CMK (cell line): ENCODE measurements around the gene ENO4.

Experiments
- DNase-seq: peaks from one replicate; pipeline ENCODE4 v3.0.0-alpha.2; 2010; ENCODE audit warnings: low read depth

Gene ENO4, protein sequence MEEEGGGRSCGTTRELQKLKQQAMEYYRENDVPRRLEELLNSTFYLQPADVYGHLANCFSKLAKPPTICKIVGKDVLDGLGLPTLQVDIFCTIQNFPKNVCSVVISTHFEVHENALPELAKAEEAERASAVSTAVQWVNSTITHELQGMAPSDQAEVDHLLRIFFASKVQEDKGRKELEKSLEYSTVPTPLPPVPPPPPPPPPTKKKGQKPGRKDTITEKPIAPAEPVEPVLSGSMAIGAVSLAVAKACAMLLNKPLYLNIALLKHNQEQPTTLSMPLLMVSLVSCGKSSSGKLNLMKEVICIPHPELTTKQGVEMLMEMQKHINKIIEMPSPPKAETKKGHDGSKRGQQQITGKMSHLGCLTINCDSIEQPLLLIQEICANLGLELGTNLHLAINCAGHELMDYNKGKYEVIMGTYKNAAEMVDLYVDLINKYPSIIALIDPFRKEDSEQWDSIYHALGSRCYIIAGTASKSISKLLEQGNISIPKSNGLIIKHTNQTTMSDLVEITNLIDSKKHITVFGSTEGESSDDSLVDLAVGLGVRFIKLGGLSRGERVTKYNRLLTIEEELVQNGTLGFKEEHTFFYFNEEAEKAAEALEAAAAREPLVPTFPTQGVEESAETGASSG

DNA sequence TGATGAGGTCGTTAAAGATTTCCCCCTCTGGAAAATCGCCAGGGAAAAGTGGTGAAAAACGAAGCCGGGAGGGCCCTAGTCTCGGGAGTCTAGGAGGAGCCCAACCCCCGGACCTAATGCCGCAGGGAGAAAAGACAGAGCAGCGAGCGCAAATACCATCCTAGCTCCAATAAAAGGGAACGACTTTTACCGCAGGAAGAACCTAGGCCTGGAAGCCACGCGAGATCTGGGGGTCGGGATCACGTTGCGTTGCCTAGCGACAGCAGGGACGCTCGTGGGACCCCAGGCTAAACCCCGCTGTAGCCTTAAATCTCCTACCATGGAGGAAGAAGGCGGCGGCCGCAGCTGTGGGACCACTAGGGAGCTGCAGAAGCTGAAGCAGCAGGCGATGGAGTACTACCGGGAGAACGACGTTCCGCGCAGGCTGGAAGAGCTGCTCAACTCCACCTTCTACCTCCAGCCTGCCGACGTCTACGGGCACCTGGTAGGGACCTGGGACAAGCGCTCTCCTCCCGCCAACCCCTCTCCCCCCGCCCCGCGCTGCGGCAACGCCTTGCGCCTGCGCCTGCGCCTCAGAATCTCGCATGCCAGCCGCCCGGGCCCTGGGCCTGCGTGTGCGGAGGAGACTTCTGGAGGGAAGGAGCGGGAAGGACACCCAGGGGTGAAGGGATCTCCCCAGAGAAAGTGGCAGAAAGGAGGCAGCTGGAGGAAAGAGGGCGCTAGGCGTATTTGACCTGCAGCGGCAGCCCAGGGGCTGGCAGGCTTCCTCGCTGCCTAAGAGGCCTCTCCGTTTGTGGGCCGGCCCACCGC, at the start of gene ENO4:
Gene ENO4 (plus strand): TSS at position 252 of the 810 bp plus-strand sequence. CDS start 68 bp downstream, at position 320.
- no peak for DNase-seq

- DNase-seq: no peak
Observed at GRCh38 chr10:116800286-116800929, 48.9 kb upstream of the ENO4 start.

GRCh38 chr10:116801658-116802057, 47.6 kb upstream of the ENO4 start:
- no peak for DNase-seq

- DNase-seq: no peak
Observed at GRCh38 chr10:116802474-116802873, 46.8 kb upstream of the ENO4 start.

- no peak for DNase-seq
Observed at GRCh38 chr10:116802876-116803275, 46.4 kb upstream of the ENO4 start.

- DNase-seq: no peak
Observed at GRCh38 chr10:116803451-116804249, 45.6 kb upstream of the ENO4 start.

DNA sequence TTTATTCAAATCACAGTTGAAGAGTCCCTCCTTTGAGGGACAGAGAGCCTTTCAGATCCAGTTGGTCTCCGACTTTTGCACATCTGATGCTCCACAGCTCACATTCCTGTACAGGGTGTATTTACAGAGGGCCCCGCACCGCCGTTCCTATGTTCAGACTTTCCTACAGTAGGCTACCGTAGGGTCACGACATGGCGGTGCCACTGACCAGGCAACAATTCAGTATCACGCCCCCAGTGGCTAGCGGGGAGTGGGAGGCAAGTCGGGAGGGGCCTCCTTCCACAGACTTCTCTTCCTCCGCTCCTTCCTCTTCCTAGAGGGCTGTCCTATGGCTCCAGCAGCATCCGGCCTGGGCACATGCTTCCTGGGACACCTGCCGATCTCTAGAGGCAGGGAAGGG, 40.6 kb upstream of the ENO4 start:
- no peak for DNase-seq

- DNase-seq: no peak
Observed at GRCh38 chr10:116809483-116810119, 39.7 kb upstream of the ENO4 start.

DNA sequence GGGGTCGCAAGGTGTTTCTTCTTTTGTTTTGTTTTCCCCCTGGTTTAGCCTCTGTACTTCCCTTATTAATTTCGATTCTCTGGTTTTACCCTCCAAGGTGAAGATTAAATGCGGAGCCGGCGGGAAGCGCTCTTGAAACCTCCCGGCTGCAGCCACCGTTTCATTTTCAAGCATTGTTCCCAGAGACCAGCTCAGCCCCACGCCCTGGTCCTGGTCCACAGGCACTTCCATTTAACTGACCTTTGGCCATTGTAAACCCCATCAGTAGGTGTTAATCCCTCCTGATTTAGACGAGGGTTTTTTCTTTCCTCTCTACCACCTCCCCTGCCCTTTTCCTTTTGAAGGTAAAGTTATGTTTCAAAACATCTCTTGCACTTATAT, 39.2 kb upstream of the ENO4 start:
- DNase-seq: no peak

GRCh38 chr10:116810895-116811294, 38.4 kb upstream of the ENO4 start:
- no peak for DNase-seq

- no peak for DNase-seq
Observed at GRCh38 chr10:116811691-116812090, 37.6 kb upstream of the ENO4 start.

GRCh38 chr10:116815641-116816415, 33.5 kb upstream of the ENO4 start:
- DNase-seq: no peak

DNA sequence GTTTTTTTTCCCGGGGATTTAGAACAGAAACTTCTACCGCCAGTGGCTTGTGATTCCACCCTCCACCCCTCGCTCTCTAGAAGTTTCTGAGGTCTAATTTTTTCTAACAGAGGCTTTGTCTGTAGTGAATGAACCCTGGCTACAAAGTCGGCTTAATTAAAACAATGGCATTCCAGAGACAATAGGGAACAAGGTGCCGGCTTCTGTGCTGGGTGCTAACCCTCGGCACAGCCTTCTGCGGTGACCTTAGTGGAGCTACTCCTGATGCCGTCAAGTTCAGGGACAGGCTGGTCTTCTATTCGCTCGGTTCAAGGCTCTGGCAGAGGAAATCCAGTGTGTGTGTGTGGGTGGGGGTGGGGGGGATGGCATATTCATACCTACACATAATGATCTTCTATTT, 32.1 kb upstream of the ENO4 start:
- no peak for DNase-seq

DNA sequence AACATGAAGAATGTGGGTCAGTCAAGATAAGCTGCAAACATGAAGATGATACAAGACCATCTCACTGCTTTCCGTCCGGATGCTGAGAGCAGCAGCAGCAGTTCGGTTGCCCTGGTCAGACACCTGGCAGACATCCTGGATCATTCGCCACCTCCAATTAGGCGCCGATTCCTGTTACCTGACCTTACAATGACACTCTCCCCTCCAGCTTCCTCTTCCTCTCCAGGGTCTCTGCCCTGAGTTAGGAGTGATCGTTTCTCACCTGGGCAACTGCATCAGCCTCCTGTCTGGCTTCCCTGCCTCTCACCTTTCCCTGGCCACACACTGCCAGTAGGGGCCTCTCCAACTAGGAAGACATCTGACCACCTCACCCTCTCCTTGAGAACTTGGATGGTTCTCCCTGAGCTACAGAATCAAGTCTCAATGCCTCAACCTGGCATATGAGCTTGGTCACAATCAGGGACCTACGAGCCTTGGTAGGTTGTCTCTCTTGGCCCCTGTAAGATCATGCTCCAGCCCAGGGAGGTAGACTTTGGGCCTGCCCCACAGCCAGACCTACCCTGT, 31.4 kb upstream of the ENO4 start:
- no peak for DNase-seq

GRCh38 chr10:116819999-116820677, 29.2 kb upstream of the ENO4 start:
- DNase-seq: no peak

DNA sequence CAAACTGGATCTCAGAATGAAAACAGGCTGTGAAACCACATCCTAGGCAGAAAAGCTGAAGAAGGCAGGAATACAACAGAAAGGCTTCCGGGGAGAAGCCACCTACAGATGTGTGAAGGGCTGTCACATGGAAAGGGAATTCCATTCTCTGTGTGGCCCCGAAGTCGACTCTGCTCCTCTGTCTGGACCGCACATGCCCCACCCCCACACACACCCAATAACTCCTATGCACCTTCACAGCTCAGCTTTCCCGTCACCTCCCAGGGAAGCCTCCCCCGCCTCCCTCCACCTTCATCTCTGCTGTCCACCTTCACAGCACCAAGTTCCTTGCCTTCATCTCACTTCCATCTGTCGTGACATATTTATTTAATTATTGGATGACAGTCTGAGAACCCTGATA, 23.4 kb upstream of the ENO4 start:
- no peak for DNase-seq

GRCh38 chr10:116826803-116827202, 22.5 kb upstream of the ENO4 start:
- no peak for DNase-seq

- no peak for DNase-seq
Observed at GRCh38 chr10:116827214-116827671, 22.1 kb upstream of the ENO4 start.

DNA sequence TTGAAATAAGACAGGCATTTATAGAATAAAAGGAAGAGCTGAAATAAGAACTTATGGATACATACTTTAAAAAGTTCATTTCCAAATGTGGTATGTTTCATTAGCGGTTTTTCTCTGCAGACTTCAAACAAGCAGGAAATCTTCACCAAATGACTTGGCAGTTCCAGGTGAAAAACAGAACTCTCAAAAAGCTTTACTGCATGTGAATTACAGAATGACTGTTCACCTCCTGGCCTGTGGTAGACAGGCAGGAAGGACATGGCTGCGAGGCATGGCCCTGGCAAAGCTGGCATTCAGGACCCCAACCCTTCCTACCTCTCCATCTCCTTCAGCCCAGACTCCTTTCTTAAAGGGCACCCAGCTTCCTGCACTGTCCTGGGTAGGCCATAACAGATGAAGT, 21.2 kb upstream of the ENO4 start:
- DNase-seq: no peak
